ENCODE data around the gene CPA5.

CPA5 gene

DNA sequence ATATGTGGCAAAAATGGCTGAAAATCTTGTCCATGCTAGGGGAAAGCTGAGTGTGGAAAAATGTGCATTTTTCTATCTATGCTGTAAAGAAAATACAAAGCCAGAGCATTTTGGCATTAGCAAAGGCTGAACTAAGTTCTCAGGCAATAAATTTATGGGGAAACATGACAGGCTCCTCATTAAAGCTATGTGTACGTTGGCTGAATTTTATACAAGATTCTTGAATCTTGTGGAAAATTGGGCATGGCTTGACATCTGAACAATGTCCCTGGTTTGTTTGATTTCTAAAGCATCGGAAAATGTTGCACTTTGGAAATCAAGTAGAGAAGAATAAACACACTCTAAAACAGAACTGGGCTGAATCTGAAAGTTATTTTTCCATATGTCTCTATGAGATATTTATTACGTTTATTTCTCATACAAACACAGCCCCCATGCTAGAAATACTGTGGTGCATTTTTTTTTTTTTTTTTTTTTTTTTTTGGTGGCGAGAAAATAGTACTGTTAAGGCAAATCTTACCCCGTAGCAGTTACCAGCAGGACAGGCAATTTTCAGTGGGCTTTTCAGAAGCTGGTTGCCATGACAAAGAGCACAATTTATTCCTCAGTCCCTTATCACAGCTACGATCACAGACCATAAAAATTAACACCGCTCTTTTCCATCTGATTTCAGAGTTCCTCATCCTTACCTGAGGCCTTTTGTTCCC is 52.6 kb downstream of the CPA5 start:
- DNase-seq (ENCODE audit: low read depth), result no peak

GRCh38 chr7:130397758-130398073 is 53.1 kb downstream of the CPA5 start:
- no peak for DNase-seq (ENCODE audit: low read depth)

- DNase-seq (ENCODE audit: low read depth), result no peak
Measured at GRCh38 chr7:130398526-130399090, 54.0 kb downstream of the CPA5 start.

DNA sequence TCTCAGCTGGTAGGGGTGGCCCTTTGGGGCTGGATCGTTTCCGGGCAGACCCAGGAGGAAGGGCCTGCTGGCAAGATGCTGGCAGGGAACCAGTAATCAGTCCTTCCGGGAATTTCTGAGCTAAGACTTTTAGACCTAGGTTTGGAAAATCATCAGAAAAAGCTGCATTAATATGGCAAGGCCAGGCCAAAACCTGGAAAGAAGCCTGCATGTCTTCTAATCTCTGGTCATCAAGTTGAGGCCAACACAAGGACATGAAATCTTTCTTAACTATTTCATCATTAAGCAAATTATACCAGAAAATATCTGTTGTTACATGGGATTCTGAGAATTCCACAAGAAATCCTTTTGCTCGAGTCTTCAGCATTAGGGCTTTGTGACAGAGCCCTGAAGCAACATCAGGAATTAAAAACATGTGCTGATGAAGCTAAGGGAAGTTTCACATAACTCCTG is 55.5 kb downstream of the CPA5 start:
- no peak for DNase-seq (ENCODE audit: low read depth)

GRCh38 chr7:130401101-130401500 is 56.5 kb downstream of the CPA5 start:
- no peak for DNase-seq (ENCODE audit: low read depth)

DNA sequence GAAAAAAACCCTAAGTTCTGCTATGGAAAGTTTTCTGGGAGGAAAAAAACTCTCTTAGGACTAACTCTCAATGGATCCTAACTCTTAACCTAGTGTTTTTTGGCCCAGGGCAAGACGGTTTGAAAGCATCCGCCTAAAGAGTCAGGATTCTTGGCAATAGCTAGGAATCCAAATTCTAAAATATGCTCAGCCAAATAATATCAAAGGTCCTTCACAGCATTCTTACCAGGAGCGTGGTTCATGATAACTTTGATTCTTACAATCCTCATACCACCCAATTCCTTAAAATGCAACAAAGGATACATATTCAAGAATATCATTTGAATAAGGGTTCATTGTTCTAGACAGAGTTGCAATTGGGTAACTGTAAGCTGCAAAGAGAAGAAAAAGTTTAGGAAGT is 57.0 kb downstream of the CPA5 start:
- DNase-seq (ENCODE audit: low read depth), result no peak

- no peak for DNase-seq (ENCODE audit: low read depth)
Measured at GRCh38 chr7:130405003-130405402, 60.4 kb downstream of the CPA5 start.

DNA sequence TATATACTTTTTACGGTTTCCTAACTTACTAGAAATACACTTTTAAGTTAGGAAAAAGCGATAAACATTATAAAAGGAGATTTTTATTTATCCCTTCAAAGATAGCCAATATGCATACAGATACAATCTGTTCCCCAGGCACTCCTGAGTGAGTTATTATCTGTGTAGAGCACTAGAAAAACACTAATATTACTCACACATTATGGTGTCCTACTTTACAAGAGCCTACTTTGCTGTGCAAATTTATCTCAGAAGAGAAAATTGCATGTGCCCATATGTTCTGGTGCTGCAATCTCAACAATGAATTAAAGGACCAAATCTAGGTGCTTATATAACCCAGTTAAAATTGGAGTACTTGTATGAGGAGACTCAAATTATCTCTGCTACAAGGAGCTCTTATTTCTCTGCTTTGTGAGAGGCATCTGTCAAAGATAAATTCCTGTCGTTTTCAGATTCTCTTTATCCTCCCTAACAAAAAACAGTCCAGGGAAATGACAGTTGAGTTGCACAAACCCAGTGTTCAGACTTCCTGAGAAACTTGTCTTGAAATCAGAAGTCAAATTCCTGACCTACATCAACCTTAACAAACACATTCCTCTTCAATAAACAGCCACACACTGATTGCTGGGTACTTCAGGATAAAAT is 64.6 kb downstream of the CPA5 start:
- no peak for DNase-seq (ENCODE audit: low read depth)

DNA sequence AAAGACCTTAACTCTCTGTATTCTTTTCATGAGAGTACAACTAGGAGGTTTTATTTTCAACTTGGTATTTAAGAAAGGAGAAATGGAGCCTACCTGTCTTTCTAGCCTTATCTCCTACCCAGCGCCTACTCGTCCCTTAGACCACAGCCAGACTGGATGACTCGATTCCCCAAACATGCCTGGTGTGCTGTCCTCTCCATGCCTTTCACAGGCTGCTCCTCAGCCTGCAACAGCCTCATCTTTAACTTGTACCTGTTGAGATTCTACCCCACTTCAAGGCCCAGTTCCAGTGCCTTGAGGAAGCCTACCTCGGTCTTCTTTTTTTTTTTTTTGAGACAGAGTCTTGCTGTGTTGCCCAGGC is 65.1 kb downstream of the CPA5 start:
- no peak for DNase-seq (ENCODE audit: low read depth)

- DNase-seq (ENCODE audit: low read depth), result no peak
Measured at GRCh38 chr7:130410868-130411541, 66.4 kb downstream of the CPA5 start.

GRCh38 chr7:130413201-130413600 is 68.6 kb downstream of the CPA5 start:
- DNase-seq (ENCODE audit: low read depth), result no peak

DNA sequence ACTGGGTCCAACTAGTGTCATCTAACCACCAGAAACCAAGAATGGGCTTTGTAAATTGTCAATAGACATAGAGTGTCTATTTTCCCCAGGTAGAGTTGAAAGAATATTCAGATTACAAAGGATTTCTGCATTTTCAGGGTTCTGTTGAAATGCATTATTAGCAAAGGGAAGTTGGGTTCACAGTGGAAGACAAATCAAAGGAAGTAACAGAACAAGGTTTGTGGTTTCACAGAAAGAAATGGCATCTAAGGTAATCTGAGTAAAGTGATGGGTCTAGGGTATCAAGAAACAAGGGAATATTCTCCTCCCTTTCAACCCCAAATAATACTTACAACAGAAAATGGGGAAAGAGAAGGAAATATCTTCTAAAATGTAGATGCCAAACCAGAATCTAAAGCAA is 70.4 kb downstream of the CPA5 start:
- DNase-seq (ENCODE audit: low read depth), result no peak

DNA sequence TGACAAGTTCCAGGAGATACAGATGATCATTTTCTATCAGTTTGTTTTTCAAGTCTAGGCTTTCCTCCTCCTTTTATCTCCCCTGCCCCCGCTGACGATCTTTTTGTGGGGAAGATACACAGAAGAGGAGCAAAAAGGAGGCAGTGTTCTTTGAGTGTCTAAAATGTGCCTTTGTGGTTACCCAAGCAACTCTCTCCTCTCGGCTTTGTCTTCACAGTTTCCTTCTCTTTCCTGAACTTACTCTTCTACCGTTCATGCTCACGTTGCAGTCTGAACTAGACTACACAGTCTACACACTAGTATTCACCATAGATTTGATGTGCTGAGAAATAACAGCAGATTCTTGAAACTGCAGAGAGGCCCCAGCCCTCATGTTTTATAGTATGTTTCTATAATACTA is 72.6 kb downstream of the CPA5 start:
- DNase-seq (ENCODE audit: low read depth), result no peak

- no peak for DNase-seq (ENCODE audit: low read depth)
Measured at GRCh38 chr7:130418306-130418705, 73.7 kb downstream of the CPA5 start.

All from activated T-cell treated with anti-CD3 and anti-CD28 coated beads for 1 hour (primary cell).